CD4-positive, alpha-beta T cell treated with Interleukin-10 for 1 hour (primary cell): Measurements from ENCODE around the gene TBCB.
"Not testable (repeated sequence)": the region's sequence is repeated elsewhere in the genome, so short reads cannot be mapped to it uniquely, and the experiment has no call there.

ENCODE experiments used
- DNase-seq: peaks from one replicate; pipeline ENCODE4 v3.0.0-alpha.2; 2020

The TBCB gene

GRCh38 chr19:36103040-36103626 is 12.1 kb upstream of the TBCB start:
- DNase-seq = no peak

DNA sequence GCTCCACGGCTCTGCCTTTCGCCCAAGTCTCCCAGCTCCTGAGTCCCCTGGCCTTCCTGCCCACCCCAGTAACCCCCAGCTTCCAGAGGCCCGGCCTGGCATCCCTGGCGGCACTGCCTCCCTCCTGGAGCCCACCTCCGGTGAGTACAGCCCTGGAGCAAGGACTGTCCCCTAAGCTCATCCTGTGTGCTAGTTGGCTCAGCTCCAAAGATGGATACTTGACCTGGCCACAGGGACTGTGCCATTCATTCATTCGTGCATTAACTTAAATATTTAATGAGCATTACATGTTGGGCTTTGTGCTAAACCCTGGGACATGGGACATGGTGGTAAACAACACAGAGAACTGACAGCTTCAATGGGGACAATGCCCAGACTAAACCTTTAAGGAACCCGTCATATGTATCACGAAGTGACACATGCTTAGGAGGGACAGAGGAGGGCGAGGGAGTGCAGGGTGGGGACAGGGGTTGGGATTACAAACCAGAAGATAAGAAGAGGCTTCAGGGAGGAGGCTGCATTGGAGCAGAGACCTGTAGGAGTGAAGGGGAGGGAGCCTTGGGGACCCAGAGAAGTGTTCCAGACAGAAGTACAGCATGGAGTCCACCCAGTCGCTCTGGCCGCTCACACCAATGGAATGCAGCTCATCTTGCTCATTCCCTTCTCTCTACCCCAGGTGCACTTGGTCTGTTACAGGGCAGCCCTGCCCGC is 11.3 kb upstream of the TBCB start:
- no peak for DNase-seq

- no peak for DNase-seq
Measured at GRCh38 chr19:36106441-36106840, 8.8 kb upstream of the TBCB start.

DNA sequence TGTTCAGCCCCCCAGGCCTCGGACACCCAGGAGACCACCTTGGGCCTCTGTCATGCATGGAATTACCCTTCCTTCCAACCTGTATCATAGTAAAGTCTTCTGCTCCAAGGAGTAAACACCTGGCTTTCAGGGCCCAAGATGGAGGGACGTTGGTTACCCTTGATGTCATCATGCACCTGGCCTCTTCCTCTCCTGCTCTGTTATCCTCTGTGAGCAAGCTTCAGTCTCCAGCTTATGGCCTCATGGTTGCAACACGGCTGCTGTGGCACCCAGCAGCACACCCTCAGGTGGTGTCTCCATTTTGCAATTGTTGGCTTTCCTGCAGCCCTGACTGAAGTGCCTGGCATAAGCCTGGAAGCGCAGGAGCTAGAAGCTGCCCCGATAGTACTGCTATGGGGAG is 8.3 kb upstream of the TBCB start:
- no peak for DNase-seq

DNA sequence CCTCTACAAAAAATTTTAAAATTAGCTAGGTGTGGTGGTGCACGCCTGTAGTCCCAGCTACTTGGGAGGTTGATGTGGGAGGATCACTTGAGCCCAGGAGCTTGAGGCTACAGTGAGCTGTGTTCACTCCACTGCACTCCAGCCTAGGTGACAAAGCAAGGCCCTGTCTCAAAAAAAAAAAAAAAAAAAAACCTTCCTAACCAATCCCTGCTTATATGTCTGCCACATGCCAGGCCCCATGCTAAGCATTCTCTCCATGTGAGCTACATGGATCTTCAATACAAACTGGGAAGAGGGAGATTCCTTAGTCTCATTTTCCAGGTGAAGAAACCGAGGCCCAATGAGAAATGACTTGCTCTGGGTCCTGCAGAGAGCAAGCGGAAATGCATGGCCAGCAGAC is 6.6 kb upstream of the TBCB start:
- no peak for DNase-seq

GRCh38 chr19:36110487-36111199 is 4.6 kb upstream of the TBCB start, which contains the start of gene OVOL3:
Gene OVOL3, plus strand, starts transcription at chr19:36111143. Its CDS starts 60 bp downstream, at chr19:36111203.
- DNase-seq = no peak

GRCh38 chr19:36111200-36111539 is 4.1 kb upstream of the TBCB start:
- DNase-seq = no peak

- no peak for DNase-seq
Measured at GRCh38 chr19:36112678-36113077, 2.6 kb upstream of the TBCB start.

DNA sequence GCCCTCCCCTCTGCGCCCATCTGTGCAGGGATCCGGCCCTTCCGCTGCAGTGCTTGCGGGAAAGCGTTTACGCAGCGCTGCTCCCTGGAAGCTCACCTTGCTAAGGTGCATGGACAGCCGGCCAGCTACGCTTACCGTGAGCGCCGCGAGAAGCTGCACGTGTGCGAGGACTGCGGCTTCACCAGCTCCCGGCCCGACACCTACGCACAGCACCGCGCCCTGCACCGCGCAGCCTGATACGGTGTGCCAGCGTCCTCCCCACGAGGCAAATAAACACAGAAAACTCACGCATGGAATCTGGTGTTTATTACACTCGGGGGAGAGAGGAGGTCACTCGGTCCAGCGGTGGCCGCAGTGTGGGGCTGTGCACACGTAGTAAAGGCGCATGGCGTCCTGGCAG is 1.8 kb upstream of the TBCB start:
- no peak for DNase-seq

DNA sequence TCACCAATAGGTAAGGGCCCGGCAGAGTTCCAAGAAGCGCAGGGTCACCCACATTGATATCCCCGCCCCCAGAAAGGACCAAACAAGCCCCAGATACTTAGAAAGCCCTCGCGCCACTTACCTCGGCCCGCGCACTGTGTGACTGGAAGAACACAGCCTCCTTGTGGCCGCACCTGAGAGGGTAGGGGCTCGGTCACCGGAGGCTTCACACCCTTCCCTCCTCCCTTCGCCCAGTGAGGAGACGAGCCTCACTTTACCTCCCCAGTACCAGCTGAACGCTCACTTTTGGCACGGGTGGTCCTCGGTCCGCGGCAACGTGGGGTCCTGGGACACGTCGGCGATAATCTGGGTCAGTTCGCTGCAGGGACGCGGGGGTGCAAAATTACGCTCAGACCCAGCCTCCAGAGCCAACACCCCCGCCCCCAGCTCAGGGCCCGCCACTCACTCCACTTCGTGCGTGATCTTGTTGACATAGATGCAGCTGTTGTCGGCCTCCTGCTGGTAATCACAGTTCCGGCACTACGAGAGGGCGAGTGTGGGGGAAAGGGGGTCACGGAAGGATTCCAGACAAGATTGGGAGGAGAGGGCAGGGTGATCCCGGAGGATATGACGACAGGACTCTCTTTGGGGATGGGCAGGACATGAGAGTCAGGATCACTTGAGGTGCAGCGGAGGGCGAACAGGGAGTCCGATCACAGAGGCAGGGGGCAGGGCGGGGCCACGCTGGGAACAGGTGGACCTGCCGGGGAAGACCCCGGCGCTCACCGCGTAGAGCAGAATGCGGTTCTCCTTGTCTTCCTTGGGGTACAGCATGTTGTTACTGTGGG is 1.2 kb upstream of the TBCB start:
- DNase-seq = no peak

DNA sequence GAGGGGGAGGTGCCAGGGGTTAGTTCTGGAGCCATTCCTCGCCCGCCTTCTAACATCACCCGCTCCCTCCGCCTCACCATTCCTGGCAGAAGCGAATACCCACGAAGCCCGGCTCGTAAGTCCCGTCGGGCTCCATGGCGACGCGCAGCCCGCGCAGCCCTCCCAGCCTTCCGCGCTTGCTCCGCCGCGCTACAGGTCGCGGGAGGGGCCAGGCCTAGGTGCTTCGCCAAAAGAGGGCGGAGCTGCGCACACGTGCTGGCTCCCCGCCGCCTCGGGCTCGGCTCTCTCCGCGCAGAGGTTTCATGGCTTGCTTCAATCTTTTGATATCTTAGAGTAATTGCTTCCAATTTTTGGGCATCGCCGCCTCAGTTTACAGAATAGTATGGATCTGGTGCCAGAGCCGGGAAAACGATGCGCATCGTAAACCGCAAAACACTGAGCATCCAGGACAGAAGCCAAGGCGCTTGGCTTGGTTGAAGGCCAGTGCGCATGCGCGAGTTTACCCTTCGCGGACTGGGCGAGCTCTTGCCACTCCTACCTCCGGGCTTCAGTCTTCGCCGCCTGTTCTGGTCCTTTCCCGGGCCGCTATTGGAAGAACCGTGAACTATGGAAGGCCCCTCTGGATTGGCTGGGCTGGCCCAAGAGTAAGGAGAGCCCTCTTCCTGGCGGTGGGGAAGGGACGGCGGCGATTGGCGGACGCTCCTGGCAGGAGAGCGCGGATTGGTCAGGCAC is 381 bp upstream of the TBCB start, which contains the start of gene POLR2I:
TSS of gene POLR2I (minus strand) at position 155 of the 732 bp plus-strand sequence. CDS start at position 136, 19 bp downstream.
- peak; percentile 100 for DNase-seq

DNA sequence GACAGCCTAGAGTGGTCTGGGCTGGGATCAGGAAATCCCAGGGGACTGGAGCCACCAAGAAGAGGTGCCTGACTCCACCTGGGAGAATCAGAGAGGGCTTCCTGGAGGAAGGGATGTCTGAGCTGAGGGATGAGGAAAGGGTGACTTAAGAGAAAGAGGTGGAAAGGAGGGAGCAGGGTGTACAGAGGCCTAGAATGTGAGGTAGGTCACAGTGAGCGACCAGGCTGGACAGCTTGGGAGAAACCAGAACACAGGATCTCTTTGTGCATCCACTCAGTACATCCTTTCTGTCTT is 1.0 kb downstream of the TBCB start:
- DNase-seq = no peak

DNA sequence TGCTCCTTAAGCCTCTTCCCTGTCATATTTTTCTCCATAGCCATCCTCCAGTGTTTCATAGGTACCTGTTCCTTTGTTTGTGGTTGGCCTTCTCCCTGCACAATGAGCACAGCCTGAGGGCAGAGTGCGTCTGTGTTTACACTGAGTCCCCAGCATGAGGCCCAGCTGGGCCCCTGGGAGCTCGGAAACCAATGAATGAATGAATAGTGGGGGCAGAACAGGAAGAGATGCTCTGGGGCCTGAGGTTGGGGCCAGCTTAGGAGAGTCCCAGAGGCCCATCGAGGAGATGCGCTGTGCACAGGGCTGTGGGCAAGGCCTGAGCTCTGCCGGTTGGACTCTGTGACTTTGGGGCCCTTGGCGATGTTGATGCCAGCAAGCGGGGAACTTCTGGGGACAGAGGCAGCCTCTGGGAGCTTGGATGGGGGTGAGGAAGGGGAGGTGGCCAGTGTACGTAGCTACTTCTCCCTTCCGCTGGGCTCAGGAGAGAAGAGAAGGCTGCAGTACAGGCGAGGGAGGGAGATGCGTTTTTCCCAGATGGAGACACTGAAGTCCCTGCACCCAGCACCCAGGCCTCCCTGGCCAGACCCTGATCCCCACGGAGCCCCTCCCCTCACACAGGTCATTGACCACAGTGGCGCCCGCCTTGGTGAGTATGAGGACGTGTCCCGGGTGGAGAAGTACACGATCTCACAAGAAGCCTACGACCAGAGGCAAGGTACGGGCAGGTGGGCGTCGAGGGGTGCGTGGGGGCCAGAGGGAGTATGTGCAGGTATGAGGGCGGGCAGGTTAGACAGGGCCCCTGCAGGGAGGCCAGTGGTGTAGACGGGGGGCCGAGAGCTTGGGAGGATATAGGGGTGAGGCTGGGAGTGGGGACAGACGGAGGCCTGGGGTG is 5.1 kb downstream of the TBCB start:
- DNase-seq = no peak

DNA sequence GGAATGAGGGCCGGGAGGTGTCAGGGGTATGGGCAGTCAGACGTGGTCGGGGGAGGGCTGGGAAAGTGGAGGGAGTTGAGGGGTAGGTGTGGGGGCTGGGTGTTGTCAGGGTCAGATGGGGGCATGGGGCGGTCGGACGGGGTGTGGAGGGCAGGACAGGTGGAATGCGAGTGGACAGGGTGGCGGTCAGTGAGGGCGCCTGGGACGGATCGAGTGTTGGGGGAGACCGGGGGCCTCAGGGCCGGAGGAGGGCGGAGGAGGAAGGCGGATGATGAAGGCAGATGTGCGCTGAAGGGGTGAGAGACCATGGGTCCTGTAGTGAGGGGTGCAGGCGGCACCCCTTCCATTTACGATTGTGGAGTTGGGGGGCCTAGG is 5.7 kb downstream of the TBCB start:
- no peak for DNase-seq

DNA sequence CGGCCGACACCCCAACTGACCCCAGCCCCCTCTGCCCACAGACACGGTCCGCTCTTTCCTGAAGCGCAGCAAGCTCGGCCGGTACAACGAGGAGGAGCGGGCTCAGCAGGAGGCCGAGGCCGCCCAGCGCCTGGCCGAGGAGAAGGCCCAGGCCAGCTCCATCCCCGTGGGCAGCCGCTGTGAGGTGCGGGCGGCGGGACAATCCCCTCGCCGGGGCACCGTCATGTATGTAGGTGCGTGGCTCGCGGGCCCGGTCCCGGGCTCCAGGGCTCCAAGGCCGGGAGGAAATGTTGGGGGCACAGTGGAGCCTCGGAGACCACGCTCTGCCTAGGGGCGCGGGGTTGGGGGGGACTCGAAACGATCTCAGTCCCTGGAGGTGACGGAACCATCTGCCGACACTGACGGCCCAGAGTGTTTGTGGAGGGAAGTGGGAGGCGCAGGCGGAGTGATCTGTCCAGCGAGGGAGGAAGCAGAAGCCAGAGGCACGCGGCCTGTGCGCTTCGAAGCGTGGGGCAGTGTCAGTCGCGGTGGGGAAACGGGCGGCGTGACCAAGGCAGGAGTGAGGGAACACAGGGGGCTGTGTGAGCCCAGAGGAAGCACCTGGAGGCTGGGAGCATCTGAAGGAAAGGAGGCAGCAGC is 6.3 kb downstream of the TBCB start:
- no peak for DNase-seq

GRCh38 chr19:36125557-36125956 is 10.3 kb downstream of the TBCB start:
- DNase-seq = no peak

DNA sequence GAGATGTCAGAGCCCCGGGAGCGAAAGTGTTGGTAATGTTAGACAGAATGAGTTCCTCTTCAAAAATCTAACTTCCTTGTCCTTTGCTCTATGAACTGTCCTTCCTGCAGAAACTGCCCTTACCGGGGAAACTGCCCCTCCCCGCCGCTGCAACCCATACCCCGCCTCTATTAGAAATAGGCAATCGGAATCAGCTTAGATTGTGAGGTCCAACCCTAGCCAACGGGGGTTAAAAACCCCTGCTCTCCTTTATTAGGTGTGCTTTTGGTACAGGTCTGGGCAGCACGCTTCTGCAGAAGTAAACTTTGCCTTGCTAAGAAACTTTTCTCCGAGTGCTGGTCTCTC is 13.1 kb downstream of the TBCB start:
- no peak for DNase-seq

- DNase-seq = peak; percentile 35
Measured at GRCh38 chr19:36131221-36131620, 16.0 kb downstream of the TBCB start.

- not testable (repeated sequence) for DNase-seq
Measured at GRCh38 chr19:36134867-36135266, 19.6 kb downstream of the TBCB start.

GRCh38 chr19:36136964-36137686 is 21.9 kb downstream of the TBCB start:
- DNase-seq = no peak

GRCh38 chr19:36139120-36139472 is 23.8 kb downstream of the TBCB start:
- no peak for DNase-seq
